ENCODE measurements around the gene RPS6KL1. TPM values are rescaled to one million over a fixed set of nuclear protein-coding genes. Genes with fewer than 3 reads are reported as not detected.

The RPS6KL1 gene
- total and polyA plus RNA-seq, 12 donors: 10.3 to 27.1 (median 21.9) TPM

GRCh38 chr14:74941676-74942097 is 18.6 kb upstream of the RPS6KL1 start:
- 24 to 26% methylated on average over 13 of the region's 13 CpGs for WGBS, 2 donors
- Histone ChIP-seq H3K4me3 (peak overlapping the region in 1 of 10 donors; percentile 34), H3K9me3 (no peaks in the 10 kb centered on the region), H3K27me3 (no peaks in the 10 kb centered on the region), H3K36me3 (peaks cover 0 to 37% (median 0%) of the 10 kb centered on the region in 9 donors), H3K27ac (peak overlapping the region; percentile 52 to 95 (median 86)), H3K4me1 (peaks cover 28 to 65% (median 55%) of the 10 kb centered on the region in 9 donors)
- intact Hi-C loops (cut with DNase I): loop anchor here in 5 of 10 donors (5.0 to 10.0 kb wide), 3 partner anchors 61 to 143 kb away; partner anchors contain the start of genes EIF2B2 (in 1 of the 5) and ZC2HC1C (in 1 of the 5)
- no peak for TF ChIP-seq CTCF (IDR thresholded peaks at IDR 0.05)
- DNase-seq: peak in 1 of 2 donors; percentile 67
- ATAC-seq: peak; percentile 34 to 53 (median 44)

- H3K4me3 ChIP-seq: peak overlapping the region in 1 of 10 donors; percentile 34
- H3K27me3 ChIP-seq: no peaks in the 10 kb centered on the region
- peaks cover 0 to 35% (median 0%) of the 10 kb centered on the region in 9 donors for H3K36me3 ChIP-seq
- peaks cover 24 to 59% (median 51%) of the 10 kb centered on the region in 9 donors for H3K4me1 ChIP-seq
- H3K9me3 ChIP-seq: no peaks in the 10 kb centered on the region
- no peak for TF ChIP-seq CTCF (IDR thresholded peaks at IDR 0.05)
- H3K27ac ChIP-seq: peak overlapping the region; percentile 52 to 95 (median 86)
- no peak for DNase-seq
- ATAC-seq: peak in 3 of 8 donors; percentile 8 to 24 (median 15)
- WGBS, 2 donors: 76 to 84% methylated on average over 18 of the region's 18 CpGs
- intact Hi-C loops (cut with DNase I): loop anchor here in 5 of 10 donors (5.0 to 10.0 kb wide), 3 partner anchors 61 to 144 kb away; partner anchors contain the start of genes EIF2B2 (in 1 of the 5) and ZC2HC1C (in 1 of the 5)
Observed at GRCh38 chr14:74940956-74941565, 18.0 kb upstream of the RPS6KL1 start.

GRCh38 chr14:74938531-74939495 is 15.8 kb upstream of the RPS6KL1 start:
- Histone ChIP-seq H3K4me3 (no peak overlapping the region), H3K9me3 (no peaks in the 10 kb centered on the region), H3K27ac (peak overlapping the region in 9 of 10 donors; percentile 76 to 95 (median 87)), H3K4me1 (peaks cover 33 to 76% (median 72%) of the 10 kb centered on the region in 9 donors), H3K27me3 (no peaks in the 10 kb centered on the region), H3K36me3 (peaks cover 0 to 13% (median 0%) of the 10 kb centered on the region in 9 donors)
- no peak for TF ChIP-seq CTCF (IDR thresholded peaks at IDR 0.05)
- WGBS, 2 donors: 95% methylated on average over 10 of the region's 10 CpGs
- DNase-seq: no peak
- intact Hi-C loops (cut with DNase I): loop anchor here in 1 of 10 donors (10.0 kb wide), 1 partner anchor 356 kb away; no protein-coding TSS in a partner anchor
- ATAC-seq: no peak

- H3K4me1 ChIP-seq: peaks cover 29 to 78% (median 75%) of the 10 kb centered on the region in 9 donors
- intact Hi-C loops (cut with DNase I): loop anchor here in 1 of 10 donors (10.0 kb wide), 1 partner anchor 358 kb away; no protein-coding TSS in a partner anchor
- no peak for ATAC-seq
- H3K27me3 ChIP-seq: no peaks in the 10 kb centered on the region
- no peak overlapping the region for H3K4me3 ChIP-seq
- DNase-seq: no peak
- no peak for TF ChIP-seq CTCF (IDR thresholded peaks at IDR 0.05)
- H3K36me3 ChIP-seq: peaks cover 0 to 4% (median 0%) of the 10 kb centered on the region in 9 donors
- H3K9me3 ChIP-seq: no peaks in the 10 kb centered on the region
- 90 to 97% methylated on average over 2 of the region's 2 CpGs for WGBS, 2 donors
- no peak overlapping the region for H3K27ac ChIP-seq
Observed at GRCh38 chr14:74937171-74937570, 14.1 kb upstream of the RPS6KL1 start.
